NCI-H187 (cell line): ENCODE measurements around the gene TCERG1L.
"Not testable (repeated sequence)": the region's sequence is repeated elsewhere in the genome, so short reads cannot be mapped to it uniquely, and the experiment has no call there.

ENCODE experiments used
- DNase-seq, 2 experiments: peaks; one replicate each; lab custom pipeline; 2025; lab: John Stamatoyannopoulos, UW

The TCERG1L gene

DNA sequence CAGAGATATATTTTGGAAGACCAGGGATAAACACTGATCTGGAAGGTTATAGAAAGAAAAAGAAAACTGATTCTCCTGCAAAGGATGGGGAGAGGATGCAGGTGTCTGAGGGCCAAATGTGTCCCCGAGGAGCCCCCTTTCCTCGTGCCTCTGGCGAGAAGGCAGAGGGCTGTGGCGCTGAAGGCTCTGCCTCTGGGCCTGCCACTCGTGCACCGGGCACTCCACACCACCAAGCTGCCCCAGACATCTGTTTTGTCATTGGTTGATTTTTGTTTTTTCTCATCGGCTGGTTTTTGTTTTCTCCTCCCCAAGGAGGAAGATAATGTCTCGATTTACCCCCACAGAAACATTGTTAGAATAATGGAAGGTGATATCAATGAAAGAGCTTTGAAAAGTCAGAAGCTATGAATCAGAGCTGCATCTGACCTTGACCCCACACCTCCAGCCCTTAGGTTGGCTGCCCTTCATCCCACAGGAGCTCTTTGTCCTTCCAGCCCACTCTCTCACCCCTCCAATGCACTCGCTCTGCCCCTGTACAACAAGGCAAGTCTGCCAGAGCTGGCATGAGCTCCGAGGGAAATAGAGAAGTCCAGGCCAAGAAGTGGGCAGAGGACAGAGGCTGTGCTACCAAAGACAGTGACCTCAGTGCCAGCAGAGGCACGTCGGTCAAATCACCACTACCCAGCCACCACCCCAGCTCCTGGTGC lies 124.8 kb downstream of the TCERG1L start:
- DNase-seq = no peak

DNA sequence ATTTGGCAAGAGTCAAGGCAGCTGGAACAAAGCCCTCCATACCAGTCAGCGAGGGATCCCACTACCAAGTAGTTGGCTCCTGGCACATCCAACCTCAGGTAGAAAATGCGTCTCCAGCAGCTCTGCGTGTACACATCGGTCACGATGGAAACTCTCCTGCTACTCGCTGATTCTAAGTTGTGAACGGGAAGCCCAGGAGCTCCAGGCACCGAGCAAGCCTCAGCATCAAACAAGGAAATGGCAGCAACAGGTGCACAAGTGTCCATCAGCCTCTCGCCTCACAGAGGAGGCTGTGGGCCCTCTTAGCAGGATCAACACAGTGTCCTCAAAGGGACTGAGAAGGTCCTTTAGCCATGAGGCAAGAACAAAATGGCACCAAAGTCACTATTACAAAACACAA lies 127.0 kb downstream of the TCERG1L start:
- no peak for DNase-seq

DNA sequence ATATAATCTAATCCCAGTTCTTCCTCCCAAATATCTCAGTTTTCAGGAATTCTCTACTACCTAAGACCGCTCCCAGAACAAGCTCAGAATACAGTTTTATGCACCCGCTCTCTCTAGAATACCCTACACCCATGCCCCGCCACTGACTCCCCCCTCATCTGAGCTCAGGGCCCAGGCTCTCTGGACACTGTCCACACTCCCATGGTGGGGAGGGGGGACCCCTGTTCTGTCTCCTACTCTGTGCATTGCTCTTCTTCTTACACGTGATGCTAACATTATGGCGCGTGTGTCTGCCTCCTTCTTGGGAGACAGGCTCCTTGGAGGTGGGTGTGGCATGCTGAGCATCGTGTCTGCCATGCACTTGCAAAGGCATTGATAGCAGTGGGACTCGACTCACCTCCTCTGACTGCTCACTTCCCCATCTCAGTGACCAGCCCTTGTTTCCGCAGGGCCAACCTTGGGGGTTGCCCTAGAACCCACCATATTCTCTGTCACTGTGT lies 127.9 kb downstream of the TCERG1L start:
- no peak for DNase-seq

DNA sequence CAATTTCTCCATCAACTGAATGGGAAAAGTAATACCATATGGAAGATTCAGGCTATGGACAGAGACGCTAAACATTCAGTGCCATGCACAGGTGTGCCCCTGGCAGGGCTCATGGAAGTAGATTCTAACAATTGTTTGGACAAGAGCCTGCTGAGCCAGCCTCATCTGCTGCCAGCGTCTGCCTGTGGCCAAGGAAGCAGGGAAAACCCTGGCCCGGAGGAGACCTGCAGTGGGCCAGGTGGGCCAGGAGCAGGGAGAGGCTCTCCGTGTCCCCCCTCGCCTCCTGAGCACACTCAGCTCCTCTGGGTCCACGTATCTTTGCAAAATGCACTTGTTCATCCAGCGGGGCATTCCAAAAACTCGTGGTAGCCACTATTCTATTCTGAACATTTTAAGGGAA lies 130.1 kb downstream of the TCERG1L start:
- DNase-seq = no peak

DNA sequence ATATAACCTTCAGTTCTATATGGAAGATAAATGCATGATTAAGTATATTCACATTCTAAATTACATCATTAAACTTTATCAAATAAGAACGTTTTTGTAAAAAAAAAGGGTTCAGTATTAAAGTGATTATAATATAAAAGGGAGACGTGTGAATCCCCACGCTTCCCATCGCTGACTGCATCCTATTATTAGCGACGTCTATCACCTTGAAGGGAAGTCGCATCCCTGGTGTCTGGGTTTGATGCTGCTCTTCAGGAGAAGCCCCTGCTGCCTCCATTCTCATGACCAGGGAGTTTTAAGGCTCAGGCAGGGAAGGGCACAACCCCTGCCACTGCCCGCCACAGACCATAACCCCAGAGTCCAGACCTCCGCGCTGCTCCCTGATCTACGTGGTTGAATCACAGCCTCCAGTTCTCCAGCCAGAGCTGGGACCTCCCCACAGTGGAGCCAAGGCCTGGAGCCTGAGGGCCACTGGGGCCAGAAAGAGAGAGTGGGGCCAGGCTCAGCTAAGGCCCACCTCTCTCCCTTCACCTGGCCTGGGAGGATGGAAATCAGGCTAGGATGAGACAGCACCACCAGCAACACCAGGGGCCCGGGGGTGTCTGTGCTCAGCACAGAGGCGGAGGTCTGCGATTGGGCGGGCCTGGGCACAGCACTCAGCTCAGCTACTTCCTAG lies 130.6 kb downstream of the TCERG1L start:
- no peak for DNase-seq

DNA sequence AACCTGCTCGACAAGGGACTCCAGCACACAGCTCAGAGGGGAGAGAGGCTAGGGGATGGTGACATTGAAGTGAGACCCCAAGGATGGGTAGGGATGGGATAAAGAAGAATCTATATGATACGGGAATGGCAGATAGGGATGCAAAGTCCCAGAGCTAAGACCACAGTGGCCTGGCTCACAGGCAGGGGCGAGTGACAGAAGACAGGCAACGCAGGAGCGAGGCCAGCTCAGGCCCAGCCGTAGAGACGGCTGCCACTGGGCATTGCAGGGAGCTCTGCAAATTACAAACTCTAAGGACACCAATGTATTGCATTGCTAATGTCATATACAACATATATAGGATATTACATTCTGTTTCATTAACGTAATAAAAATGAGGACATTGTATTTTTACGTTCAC lies 131.4 kb downstream of the TCERG1L start:
- DNase-seq = no peak

DNA sequence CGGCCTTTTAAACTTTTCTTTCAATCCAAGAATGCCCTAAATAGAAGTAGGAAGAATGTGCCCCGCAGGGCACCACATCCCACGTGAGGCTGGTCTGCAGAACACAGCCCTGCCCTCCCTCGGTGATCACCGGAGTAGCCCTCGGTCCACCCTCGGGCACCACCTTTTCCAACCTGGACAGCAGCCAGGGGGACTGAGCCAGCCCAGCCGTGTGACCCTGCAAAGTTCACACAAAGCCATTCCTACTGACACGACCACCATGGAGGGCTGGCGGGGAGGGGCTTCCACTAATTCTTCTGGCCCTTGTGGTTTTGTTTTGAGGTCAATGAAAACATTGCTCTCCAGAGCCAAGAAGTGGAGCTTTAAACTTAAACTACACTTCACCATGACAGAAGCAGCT lies 132.2 kb downstream of the TCERG1L start:
- no peak for DNase-seq

DNA sequence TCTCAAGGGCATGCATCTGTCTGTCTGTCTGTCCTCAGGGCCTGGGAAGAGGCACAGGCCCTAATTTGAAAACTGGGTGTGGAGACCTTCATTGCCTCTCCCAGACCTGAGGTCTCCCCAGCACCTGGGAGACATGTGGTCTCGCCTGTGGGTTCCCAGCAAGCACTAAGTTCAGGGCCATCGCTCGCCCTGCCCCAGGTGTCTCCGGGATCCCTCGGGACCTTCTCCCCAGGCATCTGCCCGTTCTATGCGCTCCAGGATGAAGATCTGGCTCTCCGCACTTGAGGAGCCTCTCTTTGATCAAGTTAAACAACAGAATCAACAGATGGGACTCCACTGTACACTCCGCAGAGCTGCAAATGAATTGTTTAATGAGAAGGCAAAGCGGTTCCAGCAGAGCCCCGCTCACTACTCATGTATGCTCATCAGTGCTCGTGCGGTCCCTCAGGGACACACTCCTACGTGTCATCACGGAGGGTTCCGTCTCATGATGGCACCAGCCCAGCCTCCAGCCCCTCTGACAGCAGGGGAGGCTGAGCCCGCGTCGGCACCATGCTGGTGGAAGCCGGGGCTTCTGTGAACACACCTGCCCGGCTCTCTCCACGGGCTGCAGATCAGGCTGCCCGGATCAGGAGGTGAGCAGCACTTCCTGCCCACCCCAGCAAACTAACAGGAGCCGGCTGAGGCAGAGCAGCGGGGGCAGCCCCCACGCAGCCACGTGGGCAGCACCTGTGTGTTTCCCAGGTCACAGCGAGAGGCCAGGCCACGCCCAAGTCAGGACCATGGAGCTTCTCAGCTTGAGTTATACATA lies 132.8 kb downstream of the TCERG1L start:
- no peak for DNase-seq

DNA sequence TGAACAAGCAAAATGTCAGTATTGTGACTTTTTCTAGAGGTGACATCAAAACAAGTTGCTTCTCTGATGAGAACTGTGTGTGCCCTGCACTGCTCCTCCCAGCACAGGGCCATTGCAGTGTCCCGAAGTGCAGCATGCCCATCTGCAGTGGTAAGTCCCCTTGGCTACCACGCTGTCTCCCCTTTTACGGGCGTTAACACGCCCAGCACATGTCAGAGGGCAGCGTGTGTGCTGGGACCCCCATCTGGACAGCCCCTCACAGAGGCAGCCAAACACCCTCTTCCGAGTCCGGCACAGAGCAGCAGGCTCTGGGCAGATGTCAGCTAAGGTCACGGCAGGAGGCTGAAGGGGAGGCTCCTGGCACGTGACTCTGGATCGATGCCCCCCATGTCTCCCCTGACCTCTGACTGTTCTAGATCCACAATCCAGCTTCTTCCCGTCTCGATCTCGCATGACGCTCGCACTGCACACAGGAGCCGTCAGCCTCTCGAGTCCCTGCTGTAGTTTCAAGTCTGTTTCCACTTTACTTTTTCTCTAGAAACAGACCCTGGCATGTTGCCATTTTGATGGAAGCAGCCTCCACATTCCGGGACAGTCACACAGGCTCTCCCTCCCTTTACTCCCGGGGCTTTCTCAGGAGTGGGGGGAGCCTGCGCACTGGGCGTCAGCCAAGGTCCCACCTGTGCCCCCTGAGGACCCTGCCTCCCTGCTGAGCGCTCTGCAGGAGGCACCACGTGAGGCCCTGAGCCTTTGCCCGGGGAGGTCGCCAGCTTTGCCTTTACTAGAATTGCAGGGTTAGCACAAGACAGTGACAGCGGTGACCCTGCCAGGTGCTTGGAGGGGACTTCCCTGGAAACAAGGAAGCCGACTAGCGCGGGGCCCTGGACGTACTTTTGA lies 133.8 kb downstream of the TCERG1L start:
- DNase-seq = no peak

DNA sequence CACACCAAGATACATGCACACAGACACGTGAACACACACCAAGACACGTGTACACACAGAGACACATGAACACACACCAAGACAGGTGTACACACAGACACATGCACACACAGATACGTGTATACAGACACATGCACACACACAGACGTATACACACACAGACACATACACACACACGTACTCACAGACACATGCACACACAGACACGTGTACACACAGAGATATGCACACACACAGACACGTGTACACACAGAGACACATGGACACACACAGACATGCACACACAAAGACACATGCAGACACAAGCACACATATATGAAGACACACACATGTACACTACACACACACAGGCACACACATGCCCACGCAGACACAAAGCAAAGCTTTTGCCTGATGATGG lies 134.6 kb downstream of the TCERG1L start:
- no peak for DNase-seq

DNA sequence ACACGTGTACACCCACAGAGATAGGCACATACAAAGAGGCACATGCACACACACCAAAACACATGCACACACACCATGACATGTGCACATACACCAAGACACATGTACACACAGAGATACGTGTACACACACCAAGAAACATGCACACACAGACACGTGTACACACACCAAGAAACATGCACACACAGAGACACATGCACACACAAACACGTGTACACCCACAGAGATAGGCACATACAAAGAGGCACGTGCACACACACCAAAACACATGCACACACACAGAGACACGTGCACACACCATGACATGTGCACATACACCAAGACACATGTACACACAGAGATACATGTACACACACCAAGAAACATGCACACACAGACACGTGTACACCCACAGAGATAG lies 135.2 kb downstream of the TCERG1L start:
- DNase-seq = not testable (repeated sequence)

DNA sequence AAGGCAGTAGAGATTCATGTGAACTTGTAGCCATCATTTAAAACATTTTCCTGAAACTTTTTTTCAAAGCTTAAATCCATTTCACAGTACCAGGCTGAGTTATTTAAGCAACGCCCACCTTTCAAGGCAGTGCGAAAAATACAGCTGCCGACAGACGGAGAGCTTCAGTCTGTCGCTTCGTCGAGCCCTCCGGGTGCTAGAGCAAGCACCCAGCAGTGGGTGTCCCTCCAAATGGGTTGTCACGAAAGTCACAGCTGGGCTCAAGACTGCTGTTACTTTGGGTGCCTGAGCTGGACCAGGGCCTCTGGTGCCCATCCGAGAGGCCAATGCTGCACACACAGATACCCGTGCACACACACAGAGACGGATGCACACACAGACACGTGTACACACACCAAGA lies 135.6 kb downstream of the TCERG1L start:
- no peak for DNase-seq

DNA sequence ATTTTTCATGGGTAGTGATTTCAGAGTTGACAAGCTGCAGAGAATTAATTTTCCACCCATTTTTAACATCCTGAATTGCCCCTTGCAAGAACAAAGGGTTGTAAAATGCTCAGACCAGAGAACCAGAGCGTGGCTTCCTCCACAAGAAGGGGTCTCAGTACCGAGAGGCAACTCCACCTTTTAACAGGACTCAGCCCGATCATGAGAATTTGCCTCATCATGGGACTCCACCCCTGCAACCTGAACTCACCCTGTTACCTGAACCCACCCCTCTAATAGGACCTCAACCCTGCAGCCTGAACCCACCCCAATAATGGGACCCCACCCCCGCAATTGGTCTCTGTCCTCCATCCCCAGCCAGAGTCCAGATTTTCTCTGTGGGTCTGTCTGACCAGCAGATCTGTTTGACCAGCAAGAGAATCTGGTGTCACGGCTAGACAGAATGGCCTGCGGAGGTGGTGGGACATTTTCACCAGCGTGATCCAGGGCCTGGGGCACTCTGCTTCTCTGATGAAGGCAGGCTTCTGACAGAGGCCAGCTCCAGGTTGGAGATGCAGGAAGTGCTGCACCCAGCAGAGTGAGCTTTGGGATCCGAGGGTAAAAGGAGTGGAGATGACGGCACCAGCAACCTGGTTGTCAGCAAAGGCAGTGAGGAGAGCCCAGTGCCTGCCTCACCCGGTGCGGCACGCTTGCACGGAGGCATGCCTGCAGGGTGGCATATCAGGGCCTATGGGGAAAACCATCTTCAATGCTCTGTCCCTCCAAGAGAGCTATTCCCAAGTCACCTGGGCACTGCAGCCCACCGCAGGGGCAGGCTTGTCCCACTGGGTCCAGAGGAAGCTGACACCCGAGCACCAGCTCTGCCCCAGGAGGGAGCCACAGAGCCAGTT lies 136.6 kb downstream of the TCERG1L start:
- no peak for DNase-seq

DNA sequence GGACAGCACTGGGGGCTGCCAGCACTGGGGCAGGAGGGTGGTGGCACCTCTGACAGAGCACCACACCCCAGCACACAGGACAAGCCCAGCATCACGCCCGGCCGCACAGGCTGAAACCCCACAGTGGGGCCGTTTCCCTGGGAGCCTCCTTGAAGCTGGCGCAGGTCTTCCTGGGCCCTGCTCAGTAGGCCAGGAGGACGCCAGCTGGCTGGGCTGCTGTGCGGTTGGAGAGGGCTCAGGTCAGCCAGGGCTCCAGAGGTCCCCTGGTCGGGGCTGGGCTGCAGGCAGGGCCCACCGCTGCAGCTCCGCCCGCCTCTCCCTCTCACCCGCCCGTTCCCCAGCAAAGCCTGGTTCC lies 137.3 kb downstream of the TCERG1L start:
- DNase-seq = no peak

DNA sequence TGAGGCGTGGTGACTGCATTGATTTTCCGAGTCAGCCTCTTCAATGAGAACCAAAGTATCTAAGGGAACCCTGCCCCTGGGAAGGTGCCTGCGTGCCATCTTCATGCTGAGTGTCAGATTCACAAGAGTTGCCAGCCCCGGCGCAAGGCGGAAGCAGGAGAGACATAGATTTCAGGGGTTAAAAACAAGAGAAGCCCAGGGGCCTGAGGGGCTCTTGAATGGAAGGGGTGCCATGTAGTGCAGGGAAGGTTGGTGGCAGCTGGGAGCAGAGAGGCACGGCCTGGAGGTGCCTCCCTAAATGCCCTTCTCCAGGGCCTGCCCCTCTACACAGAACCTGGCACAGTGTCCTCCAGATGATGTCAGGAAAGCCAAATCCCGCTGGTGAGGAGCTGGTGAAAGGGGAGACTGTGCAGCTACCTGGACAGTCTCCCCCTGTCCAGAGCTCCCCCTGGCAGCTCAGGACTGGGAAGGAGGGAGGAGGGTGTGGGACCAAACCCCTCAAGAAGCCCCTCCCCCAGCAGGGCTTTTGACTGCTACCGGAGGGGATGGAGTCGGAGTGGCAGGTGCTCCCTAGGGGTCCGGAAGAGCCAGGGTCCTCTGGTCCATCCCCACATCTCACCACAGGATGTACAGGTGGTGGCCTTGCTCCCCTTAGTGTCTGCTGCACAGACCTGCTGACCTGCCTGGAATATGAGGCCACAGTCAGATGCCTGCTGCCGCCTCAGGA lies 137.9 kb downstream of the TCERG1L start:
- no peak for DNase-seq

DNA sequence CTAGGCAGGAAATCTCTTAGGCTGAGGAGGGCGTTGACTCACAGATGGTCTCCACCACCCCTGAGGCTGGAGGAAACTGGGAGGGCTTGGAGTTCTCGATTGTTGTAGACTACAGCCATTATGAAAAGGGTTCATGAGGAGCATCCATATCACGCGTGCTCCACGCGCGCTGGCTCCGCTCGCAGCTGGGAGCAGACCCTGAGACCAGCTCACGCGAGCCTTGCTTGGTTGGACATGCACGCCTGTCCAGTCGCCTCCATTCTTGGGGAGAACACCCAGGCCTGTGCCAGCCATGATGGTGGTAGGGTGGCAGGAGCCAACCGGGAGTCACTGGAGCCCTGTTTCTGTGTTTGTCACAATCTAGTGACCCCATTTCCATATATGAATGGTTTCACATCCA lies 139.1 kb downstream of the TCERG1L start:
- no peak for DNase-seq

DNA sequence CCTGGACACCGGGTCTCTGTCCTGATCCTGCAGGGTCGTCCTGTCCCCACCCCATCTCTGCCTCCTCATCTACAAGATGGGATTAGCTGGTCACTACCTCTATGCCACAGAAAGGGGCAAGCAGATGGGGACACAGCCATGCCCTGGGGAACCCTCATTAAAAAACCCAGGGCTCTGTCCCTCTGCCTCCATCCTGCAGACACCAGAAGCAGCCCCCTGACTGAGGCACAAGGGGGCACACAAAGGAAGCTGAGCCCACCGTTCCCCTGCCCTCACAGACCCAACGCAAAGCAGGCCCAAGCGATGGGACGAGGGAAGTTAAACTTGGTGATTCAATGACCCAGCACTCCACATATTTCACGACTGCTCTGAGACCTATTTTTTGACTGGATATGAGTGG lies 142.4 kb downstream of the TCERG1L start:
- no peak for DNase-seq

DNA sequence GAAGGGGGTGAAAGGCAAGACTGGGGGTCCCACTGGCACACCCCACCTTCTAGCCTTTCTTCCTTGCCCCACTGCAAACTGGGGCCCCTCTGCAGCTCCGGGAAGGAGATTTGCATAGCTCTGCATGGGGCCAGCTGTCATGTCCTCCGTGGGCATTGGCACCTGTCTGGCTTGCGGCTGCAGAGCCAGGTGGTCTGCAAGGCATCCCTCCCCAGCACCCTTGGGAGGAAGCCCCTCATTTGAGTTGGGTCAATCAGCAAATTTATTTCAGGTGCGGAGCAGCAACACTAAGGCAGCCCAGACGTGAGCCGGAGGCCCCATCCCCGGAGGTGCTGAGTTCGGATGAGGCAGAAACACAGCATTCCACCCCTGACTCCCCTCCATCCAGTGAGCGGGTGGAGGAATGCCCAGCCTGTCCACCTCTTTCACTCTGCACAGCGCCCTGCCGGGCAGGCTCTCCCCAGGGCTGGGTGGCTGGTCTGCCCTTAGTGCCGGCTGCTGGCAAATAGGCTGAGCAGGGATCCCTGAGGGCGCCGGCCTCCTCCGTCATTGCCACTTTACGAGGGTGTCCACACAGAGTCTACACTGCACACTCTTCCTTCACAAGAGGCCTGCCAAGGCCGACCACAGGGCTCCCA lies 143.2 kb downstream of the TCERG1L start:
- DNase-seq = no peak

DNA sequence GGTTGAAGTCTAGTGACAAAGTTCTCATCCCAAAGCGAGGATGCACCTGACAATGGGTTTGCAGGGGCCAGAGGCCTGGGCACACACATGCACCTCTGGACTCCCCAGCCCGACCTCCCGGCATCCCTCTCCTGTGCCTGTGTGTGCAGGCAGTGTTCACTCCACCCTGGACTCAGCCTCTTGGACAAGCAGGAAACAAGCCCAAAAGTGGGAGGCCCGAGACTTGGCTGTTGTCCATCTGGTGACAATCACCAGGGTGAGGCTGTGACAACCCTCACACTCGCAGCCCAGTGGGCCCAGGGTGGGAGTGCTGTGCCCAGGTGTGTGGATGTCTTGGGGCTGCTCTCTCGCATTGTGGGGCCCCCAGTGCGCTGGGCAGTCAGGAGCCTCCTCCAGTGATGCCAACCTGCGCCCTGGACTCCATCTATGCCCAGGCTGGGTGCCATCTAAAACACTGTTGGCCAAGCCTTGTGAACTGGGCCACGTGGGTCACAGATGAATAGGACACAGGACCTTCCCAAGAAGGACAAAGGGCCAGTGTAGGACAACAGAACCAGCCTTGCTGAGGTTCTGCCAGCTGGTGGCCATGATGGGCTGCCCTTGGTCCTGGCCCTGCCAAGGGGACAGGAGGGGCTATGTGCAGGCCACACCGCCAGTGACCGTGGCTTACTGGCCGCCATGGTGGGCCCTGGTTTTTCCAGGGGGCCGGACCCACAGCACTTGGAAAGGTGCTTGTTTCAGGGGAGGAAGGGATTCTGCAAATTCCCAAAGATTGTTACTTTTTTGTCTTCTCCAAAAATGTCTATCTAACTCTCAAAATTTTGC lies 144.3 kb downstream of the TCERG1L start:
- no peak for DNase-seq
